Activated CD4-positive, alpha-beta T cell treated with anti-CD3 and anti-CD28 coated beads for 48 hours (primary cell): ENCODE results near the gene RRN3.
"Not testable (repeated sequence)": the region's sequence is repeated elsewhere in the genome, so short reads cannot be mapped to it uniquely, and the experiment has no call there.

ENCODE experiments used
- DNase-seq: peaks from one replicate; pipeline ENCODE4 v3.0.0-alpha.2; 2020

RRN3 gene

DNA sequence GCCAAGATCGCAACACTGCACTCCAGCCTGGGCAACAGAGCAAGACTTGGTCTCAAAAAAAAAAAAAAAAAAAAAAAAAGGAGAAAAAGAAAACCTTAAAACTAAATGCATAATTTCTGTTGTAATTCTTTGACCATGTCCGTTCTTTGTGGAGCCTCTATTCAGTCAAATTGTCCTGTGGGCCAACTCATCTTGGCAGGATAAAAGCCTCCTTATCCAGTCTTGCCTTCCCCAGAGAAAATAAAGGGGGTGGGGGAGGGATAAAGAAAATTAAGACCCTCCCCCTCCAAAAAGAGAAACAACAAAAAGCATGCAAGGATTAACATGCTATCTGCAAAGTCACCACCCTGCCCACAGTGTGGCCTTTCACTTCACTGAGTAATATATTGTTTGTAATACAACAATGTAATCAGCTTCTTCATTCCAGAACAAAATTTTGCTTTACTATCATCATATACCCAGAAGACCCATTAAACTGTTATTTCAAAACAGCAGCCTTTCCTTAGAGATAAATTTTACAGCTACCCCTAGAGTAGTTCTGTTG, 5.4 kb upstream of the RRN3 start:
- not testable (repeated sequence) for DNase-seq

DNA sequence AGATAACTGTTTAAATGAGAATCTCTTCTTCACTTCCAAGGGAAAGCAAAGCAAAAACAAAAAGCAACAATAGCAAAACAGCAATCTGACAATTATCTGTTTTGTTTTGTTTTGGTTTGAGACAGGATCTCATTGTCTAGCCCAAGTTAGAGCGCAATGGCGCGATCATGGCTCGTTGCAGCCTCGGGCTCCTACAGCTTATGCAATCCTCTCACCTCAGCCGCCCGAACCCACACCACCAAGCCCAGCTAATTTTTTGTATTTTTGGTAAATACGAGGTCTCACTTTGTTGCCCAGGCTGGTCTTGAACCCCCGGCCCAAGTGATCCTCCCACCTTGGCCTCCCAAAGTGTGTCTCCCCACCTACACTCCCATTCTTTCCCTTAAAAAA, 2.5 kb upstream of the RRN3 start:
- not testable (repeated sequence) for DNase-seq

GRCh38 chr16:15093571-15093954, 509 bp downstream of the RRN3 start:
- not testable (repeated sequence) for DNase-seq

DNA sequence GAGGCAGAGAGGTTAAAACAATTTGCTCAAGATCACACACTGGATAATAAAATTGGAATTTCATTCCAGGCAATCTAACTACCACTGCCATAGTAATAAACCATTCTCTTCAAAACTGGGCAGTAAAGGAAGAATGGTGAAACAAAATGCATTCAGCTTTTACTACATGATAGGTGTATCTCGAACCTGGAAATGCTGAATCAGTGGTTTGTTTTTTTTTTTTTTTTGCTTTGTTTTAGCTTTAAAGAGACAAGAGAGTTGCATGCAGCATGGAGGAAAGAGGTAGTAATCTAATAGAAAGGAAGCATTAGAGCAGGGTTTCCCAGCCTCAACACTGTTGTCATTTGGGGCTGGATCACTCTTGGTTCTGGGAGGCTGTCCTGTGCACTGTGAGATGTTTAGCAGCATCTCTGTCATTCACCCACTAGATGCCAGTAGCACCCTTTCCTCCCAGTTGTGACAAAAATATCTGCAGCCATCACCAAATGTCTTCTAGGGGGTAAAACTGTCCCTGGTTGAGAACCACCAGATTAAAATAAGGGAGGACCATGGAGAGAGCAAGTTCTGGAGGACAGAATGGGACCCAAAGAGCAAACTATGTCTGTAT, 3.3 kb downstream of the RRN3 start:
- not testable (repeated sequence) for DNase-seq

DNA sequence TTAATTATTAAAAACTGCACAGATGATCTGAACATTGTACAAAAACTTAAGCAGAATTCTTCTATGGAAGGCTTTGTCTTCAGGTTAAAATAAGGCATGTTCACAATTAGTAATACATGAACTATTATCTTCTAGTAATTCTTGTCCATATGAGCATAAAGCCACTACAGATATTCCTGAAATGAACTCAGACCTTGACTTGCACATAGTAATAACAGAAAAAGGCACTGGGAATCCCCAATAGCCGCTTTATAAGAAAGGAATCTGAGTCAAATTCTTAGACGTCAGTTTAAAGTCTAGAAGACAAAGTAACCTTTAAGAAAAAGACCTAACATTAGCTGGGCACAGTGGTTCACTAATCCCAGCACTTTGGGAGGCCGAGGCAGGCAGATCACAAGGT, 11.3 kb downstream of the RRN3 start:
- not testable (repeated sequence) for DNase-seq

- not testable (repeated sequence) for DNase-seq
These were observed 13.2 kb downstream of the RRN3 start for GRCh38 chr16:15080883-15081282.

DNA sequence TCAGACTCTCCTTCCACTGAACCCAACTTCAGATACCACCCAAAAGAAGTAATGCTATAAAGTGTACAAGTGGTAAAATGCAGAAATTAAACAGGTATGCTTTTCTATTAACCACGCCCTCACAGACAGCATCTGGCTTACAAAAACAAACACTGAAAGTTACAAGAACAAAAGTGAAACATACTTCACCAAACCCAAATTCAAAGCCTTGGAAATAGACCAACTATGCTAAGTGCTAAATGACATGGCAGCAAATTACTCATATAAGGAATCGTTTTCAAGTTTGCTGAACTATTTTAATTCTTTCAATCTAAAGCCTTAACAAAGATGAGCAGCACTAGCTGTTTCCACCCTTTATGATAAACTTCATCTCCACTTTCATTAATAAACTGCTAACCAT, 17.9 kb downstream of the RRN3 start:
- not testable (repeated sequence) for DNase-seq

DNA sequence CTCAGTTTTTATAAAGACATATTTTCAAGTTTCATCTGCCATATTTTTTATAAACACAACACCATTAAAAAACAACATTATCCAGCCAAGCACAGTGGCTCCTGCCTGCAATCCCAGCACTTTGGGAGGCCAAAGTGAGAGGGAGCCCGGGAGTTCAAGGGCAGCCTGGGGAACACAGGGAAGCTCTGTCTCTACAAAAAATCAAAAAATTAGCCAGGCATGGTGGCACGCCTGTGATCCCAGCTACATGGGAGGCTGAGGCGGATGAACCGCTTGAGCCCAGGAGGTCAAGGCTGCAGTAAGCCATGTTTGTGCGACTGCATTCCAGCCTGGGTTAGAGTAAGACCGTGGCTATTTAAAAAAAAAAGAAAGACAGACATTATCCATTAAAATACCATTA, 21.0 kb downstream of the RRN3 start:
- DNase-seq = no peak

DNA sequence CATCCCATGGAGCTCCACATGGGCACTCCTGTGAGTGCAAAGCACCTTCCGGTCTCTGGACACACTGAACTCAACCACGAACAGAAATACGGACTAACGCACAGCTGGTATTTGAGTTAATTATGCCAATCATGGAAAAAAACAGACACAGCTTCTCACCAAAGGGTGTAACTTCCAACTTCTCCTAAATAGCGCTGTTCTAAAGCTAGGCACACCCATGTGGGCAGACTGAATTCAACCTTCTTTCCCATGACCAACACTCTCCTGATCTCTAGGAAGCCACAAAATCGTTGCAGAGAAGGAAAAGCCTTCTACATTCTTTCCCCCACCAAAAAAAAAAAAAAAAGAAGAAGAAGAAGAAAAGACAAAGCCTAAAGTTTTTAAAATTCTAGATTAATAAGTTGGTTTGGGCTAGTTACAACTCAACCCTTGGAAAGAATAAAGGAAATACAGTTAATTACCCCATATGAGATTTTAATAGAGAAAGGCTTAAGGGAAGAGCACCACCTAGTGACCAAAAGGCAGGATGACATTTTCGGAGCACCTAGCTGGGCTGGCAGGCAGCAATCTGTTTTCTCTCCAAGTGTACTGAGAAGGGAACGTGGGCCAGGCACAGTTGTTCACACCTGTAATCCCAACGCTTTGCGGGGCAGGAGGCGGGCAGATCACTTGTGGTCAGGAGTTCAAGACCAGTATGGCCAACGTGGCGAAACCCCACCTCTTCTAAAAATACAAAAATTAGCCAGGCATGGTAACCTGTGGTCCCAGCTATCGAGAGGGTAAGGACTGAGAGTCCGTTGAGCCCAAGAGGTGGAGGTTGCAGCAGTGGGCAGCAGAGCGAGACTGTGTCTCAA, 21.9 kb downstream of the RRN3 start:
- not testable (repeated sequence) for DNase-seq

- not testable (repeated sequence) for DNase-seq
These were observed 23.1 kb downstream of the RRN3 start for GRCh38 chr16:15071013-15071412.

DNA sequence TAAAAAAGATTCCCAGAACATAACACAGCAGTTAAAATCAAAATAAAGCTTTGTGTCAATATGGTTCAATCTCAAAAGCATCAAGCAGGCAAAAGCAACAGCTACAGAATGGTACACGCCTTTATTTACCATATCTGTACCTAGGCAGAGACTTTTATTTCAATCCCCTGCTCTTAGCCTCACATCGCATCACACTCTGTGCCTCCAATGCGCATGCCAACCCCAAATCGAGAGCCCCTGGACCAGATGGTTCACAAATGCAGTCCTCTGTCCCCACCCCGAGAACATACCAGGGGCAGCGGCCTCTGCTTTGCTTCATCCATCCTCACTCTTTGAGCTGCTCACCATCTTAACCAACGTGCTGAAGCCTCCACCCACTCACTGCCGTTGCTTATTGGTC, 27.4 kb downstream of the RRN3 start:
- DNase-seq = not testable (repeated sequence)

- DNase-seq = not testable (repeated sequence)
These were observed 28.1 kb downstream of the RRN3 start for GRCh38 chr16:15065961-15066360.

DNA sequence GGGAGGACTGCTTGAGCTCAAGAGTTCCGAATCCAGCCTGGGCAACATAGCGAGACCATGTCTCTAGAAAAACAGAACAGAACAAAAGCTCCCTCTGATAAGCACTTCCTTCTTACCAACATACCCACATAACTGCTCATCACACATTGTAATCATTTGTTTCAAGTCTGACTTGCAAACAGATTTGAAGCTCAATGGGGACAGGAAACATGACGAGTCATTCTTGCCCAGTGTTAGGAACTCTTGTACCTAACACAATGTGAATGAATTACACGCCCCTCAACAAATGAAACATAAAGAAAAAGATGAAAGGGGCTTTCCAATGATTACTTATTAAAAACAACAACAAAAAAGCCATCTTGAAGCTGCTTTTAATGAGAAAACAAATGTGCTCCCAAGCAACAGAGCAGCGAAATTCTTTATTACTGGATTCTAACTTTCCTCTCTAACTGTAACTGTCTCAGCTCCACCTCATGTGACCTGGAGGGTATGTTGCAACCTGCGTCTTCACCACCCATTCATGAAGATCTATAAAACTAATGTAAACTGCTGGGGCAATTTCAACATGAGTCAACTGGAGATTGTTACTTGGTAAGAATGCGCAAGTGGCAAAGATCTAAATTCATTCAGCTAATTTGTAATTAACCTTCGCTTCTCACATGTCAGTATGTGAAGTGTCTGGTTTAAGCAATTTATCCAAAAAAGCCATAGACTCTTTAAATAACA, 31.8 kb downstream of the RRN3 start:
- DNase-seq = not testable (repeated sequence)

DNA sequence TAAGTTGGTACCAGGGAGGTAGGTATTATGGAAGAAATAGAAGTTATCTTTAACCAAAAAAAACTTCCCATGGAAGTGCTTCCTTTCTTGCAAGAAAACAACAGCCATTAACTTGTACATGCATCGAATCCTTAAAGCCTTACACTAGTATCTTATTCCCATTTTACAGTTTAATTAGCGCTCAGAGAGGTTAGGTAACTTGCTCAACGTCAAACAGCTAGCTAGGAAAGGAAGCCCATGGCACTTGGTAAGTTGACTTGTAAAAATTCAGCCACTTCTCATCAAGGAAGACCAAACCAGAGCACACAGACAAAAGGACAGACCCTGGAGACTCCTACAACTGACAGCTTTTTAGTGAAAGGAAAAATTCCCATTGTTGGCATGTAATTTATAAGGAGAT, 34.7 kb downstream of the RRN3 start:
- no peak for DNase-seq

GRCh38 chr16:15057681-15058417, 36.2 kb downstream of the RRN3 start:
- DNase-seq = no peak

- DNase-seq = peak; percentile 70
These were observed 38.7 kb downstream of the RRN3 start for GRCh38 chr16:15055141-15056053.

DNA sequence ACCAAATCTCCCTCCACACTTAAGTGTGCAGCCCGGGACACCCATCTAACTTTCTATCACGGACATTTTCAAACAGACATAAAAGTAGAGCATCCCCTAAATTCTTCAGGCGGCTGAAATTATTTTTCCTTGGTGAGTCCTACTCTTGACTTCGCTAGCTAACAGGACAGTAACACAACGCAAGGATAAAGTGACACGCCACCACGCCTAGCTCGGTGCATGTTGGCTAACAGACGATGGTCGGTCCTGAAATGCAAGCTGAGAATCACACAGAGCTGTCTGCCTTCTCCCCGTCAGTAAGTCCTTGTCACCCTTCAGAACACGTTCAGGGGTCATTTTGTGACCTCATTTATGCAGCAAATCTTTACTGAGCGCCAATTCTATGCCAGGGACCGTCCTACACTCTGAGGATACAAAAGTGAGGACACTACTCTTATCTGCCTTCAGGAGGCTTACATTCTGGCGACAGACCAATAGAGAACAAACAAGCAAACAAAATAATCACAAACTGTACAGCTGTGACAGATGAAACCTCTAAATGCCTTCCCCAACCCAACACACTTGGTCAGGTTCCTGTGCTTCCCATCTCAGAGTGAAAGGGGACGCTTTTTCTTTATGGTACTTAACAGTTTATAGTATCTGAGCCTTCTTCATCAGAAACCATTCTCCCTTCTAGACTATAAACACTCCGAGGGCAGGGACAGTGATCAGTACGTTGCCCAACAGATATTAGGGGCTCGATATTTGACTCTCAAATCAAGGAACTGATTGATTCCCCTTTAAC, 39.5 kb downstream of the RRN3 start:
- no peak for DNase-seq

- no peak for DNase-seq
These were observed 40.2 kb downstream of the RRN3 start for GRCh38 chr16:15053904-15054303.

DNA sequence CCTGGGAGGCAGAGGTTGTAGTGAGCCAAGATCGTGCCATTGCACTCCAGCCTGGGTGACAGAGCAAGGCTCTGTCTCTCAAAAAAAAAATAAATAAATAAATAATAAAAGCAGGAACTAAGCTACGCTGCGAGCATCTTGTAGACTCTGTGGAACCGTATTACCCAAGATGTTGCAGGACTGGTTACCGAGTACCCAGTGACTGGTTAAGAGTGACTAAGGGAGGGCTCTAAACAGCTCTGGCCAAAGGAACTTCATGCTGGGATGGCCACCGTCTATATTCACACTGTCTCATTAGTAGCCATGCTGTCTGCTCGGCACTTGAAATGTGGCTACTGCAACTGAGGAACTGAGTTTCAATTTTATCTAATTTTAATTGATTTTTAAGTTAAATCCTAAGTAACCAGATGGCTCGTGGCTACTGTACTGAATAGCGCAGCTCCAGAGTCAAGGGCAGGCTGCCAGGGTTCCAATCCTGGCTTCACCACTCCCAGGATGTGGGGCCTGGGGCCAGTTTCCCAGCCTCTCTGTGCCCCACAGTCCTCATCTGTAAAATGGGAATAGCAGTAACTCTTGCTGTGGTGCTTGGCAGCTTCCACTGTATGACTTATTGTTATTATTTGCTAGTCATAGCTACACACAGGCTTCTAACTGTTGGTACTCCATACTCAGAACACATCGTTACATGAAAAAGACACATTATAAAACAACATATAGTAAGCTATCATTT, 41.2 kb downstream of the RRN3 start:
- no peak for DNase-seq

- DNase-seq = no peak
These were observed 42.6 kb downstream of the RRN3 start for GRCh38 chr16:15051387-15051951.
